ENCODE data around the gene CD300C.

DNA sequence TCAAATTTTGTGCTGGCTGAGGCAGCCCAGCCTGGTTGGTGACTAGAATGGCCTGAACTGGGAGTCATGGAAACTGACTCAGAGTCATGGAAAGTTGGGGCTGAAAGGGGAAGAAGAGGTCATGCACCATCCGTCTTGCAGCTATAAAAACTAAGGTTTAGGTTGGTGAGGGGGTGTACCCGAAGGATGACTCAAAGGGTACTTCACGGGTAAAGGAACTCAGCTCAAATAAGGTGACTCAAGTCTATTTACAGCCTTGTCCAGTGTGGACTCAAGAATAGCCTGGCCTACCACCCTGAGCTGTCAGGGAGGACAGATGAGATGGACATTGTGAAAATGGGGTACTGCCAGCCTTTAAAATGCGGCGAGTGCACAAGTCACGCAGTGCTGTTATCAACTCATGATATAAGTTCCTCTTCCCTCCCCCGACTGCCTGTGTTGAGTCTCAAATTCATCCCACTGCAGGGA lies 33.3 kb downstream of the CD300C start:
- TF ChIP-seq, protein P1, sequence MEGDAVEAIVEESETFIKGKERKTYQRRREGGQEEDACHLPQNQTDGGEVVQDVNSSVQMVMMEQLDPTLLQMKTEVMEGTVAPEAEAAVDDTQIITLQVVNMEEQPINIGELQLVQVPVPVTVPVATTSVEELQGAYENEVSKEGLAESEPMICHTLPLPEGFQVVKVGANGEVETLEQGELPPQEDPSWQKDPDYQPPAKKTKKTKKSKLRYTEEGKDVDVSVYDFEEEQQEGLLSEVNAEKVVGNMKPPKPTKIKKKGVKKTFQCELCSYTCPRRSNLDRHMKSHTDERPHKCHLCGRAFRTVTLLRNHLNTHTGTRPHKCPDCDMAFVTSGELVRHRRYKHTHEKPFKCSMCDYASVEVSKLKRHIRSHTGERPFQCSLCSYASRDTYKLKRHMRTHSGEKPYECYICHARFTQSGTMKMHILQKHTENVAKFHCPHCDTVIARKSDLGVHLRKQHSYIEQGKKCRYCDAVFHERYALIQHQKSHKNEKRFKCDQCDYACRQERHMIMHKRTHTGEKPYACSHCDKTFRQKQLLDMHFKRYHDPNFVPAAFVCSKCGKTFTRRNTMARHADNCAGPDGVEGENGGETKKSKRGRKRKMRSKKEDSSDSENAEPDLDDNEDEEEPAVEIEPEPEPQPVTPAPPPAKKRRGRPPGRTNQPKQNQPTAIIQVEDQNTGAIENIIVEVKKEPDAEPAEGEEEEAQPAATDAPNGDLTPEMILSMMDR (IDR thresholded peaks at IDR 0.05) = no peak
- TF ChIP-seq POLR2AphosphoS5 (IDR thresholded peaks at IDR 0.05) = peak in 1 of 2 donors; percentile 8

Measured in upper lobe of left lung (tissue), 4 donors.